Kidney (tissue), 14 donors: Measurements from ENCODE around the gene PON2. TPM values are rescaled to one million over a fixed set of nuclear protein-coding genes. Genes with fewer than 3 reads are reported as not detected.

ENCODE experiments used
- DNase-seq, 5 donors: peaks; one replicate each; pipeline ENCODE4 v3.0.0-alpha.2; 2013 to 2020
- FAIRE-seq: peaks from 2 replicates; lab custom pipeline; 2012; peaks lifted over from hg19 to GRCh38; lab: Jason Lieb, UNC
- H3K27ac ChIP-seq, 2 donors: one replicate each; pipeline ENCODE4 v1.7.0; 2013; ENCODE audit warnings: low read depth in 2 of 2, low read length in 2 of 2, inconsistent platforms in 1 of 2
- H3K27me3 ChIP-seq: one replicate; pipeline ENCODE4 v1.7.1; 2013; ENCODE audit warnings: low read length, inconsistent platforms; ENCODE audit not compliant: control insufficient read depth, insufficient read depth
- H3K36me3 ChIP-seq, 3 donors: one replicate each; pipeline versions ENCODE4 v1.7.0 to v1.7.1; 2013; ENCODE audit warnings: low read length in 3 of 3, control low read depth in 1 of 3, inconsistent platforms in 1 of 3; ENCODE audit not compliant: insufficient read depth in 3 of 3, control insufficient read depth in 2 of 3
- H3K4me1 ChIP-seq, 3 donors: one replicate each; pipeline versions ENCODE4 v1.7.0 to v1.7.1; 2013; ENCODE audit warnings: low read length in 3 of 3, inconsistent platforms in 1 of 3, low read depth in 1 of 3; ENCODE audit not compliant: control insufficient read depth in 2 of 3, insufficient read depth in 2 of 3
- H3K4me3 ChIP-seq, 3 donors: one replicate each; pipeline versions ENCODE4 v1.7.0 to v1.8.1; 2013; ENCODE audit warnings: low read length in 3 of 3, control low read depth in 1 of 3, inconsistent platforms in 1 of 3
- H3K9ac ChIP-seq, 3 donors: one replicate each; pipeline versions ENCODE4 v1.7.0 to v1.7.1; 2013; ENCODE audit warnings: low read length in 3 of 3, control low read depth in 1 of 3, inconsistent platforms in 1 of 3
- H3K9me3 ChIP-seq, 3 donors: one replicate each; pipeline versions ENCODE4 v1.7.0 to v1.7.1; 2013; ENCODE audit warnings: low read length in 3 of 3, control low read depth in 1 of 3, inconsistent platforms in 1 of 3; ENCODE audit not compliant: control insufficient read depth in 2 of 3, insufficient read depth in 1 of 3
- intact Hi-C: fragments of 100-400 bp; cut with DNase I; formaldehyde crosslinking; loops from one replicate; pipeline ENCODE4 v1.11.1; 2022
- polyA plus RNA-seq: library from polyadenylated mRNA; stranded (reverse); fragments of 350-450 nt; fragmentation: Illumina TruSeq; extraction: RNeasy Lipid Tissue Mini Kit (QIAGEN cat#74804); gene quantifications from one replicate; pipeline ENCODE4 v1.2.3, GENCODE V29; 2014; ENCODE audit warnings: low read depth, low replicate concordance; ENCODE audit not compliant: insufficient read depth
- total RNA-seq: library from RNA; stranded (reverse); fragmentation: NEBNext Ultra II Directional; extraction: Animal tissue kit (Norgen Biotek cat#: 25700); gene quantifications from one replicate; pipeline ENCODE4 v1.2.1, GENCODE V29; 2021
- TF ChIP-seq, protein P1 (sequence below): IDR thresholded peaks from 3 replicates; pipeline ENCODE4 v1.5.1; 2012; ENCODE audit warnings: mild to moderate bottlenecking, moderate library complexity, borderline replicate concordance; ENCODE audit not compliant: insufficient read depth; ENCODE audit errors: extremely low read depth
- donor health status: control.
- donor health status: control.
- donor health status: control.
- donor health status: control.
- donor health status: control.
- donor health status: DM: yes; HTN: yes; CAD: no.
- donor health status: Normal renal cell carcinoma (clear cell type).

The PON2 gene
- total and polyA plus RNA-seq, 2 donors from 2014 or later: 61.8 to 191 TPM

DNA sequence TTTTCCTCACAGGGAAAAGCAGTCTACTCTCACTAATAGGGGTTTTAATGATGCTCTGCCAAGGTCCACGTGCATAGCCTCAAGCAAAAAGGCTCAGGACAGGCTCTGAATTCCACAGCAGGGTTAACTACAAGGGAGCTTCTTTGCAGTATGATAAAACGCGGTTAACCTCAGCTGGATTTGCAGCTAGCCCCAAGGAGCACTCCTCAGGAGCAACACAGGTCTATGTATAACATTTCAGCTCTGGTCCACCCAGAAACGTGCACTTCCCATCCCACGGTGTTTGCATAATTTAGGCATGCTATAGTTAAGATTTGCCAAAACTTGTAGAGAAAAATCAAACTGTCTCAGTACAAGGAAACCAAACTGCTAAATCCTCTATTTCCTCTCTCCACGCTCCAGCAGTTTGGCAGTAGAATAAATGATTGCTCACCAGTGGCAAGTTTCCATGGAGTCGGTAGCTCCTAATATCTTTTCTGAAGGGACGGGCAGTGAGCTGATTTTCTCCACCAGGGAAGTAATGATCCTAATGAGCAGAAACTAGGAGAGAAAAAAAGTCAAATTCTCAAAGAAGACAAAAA, 37.8 kb upstream of the PON2 start:
- FAIRE-seq: no peak
- intact Hi-C loops: no loop called here
- DNase-seq: peak in 3 of 5 donors; percentile 30 to 76 (median 71)
- Histone ChIP-seq H3K9me3 (no peaks in the 10 kb centered on the region), H3K4me1 (peaks cover 3 to 6% (median 4%) of the 10 kb centered on the region in 3 donors), H3K9ac (no peak overlapping the region), H3K4me3 (no peak overlapping the region), H3K27ac (no peak overlapping the region), H3K36me3 (no peaks in the 10 kb centered on the region), H3K27me3 (no peaks in the 10 kb centered on the region)
- TF ChIP-seq, protein P1, sequence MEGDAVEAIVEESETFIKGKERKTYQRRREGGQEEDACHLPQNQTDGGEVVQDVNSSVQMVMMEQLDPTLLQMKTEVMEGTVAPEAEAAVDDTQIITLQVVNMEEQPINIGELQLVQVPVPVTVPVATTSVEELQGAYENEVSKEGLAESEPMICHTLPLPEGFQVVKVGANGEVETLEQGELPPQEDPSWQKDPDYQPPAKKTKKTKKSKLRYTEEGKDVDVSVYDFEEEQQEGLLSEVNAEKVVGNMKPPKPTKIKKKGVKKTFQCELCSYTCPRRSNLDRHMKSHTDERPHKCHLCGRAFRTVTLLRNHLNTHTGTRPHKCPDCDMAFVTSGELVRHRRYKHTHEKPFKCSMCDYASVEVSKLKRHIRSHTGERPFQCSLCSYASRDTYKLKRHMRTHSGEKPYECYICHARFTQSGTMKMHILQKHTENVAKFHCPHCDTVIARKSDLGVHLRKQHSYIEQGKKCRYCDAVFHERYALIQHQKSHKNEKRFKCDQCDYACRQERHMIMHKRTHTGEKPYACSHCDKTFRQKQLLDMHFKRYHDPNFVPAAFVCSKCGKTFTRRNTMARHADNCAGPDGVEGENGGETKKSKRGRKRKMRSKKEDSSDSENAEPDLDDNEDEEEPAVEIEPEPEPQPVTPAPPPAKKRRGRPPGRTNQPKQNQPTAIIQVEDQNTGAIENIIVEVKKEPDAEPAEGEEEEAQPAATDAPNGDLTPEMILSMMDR: no peak

DNA sequence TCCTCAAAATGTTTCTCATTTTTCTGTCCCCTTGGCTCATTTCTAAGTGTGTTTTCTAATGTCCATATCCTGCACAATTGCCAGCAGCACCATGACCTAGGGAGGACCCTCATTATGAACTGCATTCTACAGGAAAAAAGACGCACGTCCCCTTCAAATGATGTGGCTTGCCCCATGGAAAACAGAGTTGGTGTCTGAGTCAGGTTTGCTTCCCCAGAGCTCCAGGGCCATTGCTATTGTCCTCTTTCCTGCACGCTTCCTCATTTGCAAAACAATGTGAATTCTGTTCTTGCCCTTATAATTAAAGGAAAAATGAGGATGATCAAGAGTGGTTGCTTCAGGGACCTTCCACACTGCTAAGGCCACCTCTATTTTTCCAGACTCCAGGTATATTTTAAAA, 36.2 kb upstream of the PON2 start:
- Histone ChIP-seq H3K36me3 (no peaks in the 10 kb centered on the region), H3K9me3 (no peaks in the 10 kb centered on the region), H3K9ac (no peak overlapping the region), H3K27ac (no peak overlapping the region), H3K4me3 (no peak overlapping the region), H3K4me1 (peaks cover 3 to 6% (median 4%) of the 10 kb centered on the region in 3 donors), H3K27me3 (no peaks in the 10 kb centered on the region)
- TF ChIP-seq, protein P1: no peak
- FAIRE-seq (no peak), DNase-seq (no peak)
- intact Hi-C loops: no loop called here

DNA sequence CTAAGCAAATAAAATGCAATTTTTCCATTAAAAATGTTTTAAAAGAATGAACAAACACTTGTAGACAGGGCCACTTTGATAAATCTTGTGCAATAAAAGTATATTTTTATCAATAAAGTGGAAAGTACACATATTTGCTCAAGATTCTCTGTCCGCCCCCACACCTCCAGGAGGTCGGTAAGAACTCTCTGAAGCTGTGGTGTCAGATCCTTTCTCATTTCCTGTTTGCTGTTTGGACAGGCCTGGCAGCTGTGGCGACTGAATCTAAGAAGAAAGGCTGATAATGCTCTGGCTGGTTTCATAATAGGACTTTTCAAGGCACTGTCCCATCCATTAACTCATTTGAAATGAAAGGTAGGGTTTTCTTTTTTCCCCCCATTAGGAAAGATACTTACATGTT, 35.6 kb upstream of the PON2 start:
- intact Hi-C loops: no loop called here
- Histone ChIP-seq H3K9me3 (no peaks in the 10 kb centered on the region), H3K4me1 (peaks cover 3 to 6% (median 4%) of the 10 kb centered on the region in 3 donors), H3K27me3 (no peaks in the 10 kb centered on the region), H3K27ac (no peak overlapping the region), H3K4me3 (no peak overlapping the region), H3K9ac (no peak overlapping the region), H3K36me3 (no peaks in the 10 kb centered on the region)
- TF ChIP-seq, protein P1: no peak
- FAIRE-seq: no peak
- DNase-seq: peak in 3 of 5 donors; percentile 42 to 72 (median 72)
